HuH-7.5 (cell line): Measurements from ENCODE around the gene CPHXL2.

Source experiments
- DNase-seq: peaks from one replicate; pipeline ENCODE4 v3.0.0; 2011; ENCODE audit warnings: low spot score

CPHXL2 gene

GRCh38 chr16:75676909-75677308 is at the start of gene CPHXL2:
TSS of gene CPHXL2 (minus strand) at chr16:75677009. CDS start at chr16:75676999, 10 bp downstream.
- no peak for DNase-seq

GRCh38 chr16:75726390-75726789 is 49.6 kb upstream of the CPHXL2 start, which contains the start of gene CPHXL:
TSS of gene CPHXL (minus strand) at chr16:75726490. CDS start at chr16:75726442, 48 bp downstream.
- no peak for DNase-seq

- DNase-seq = no peak
Observed at GRCh38 chr16:75718452-75718851, 41.6 kb upstream of the CPHXL2 start.

- no peak for DNase-seq
Observed at GRCh38 chr16:75714661-75715060, 37.9 kb upstream of the CPHXL2 start.

- no peak for DNase-seq
Observed at GRCh38 chr16:75710344-75710743, 33.5 kb upstream of the CPHXL2 start.

- DNase-seq = no peak
Observed at GRCh38 chr16:75703306-75703705, 26.5 kb upstream of the CPHXL2 start.

- no peak for DNase-seq
Observed at GRCh38 chr16:75702242-75702641, 25.4 kb upstream of the CPHXL2 start.

GRCh38 chr16:75701361-75701760 is 24.6 kb upstream of the CPHXL2 start, which contains the start of gene DUXB:
TSS of gene DUXB (minus strand) at chr16:75701461. CDS start at chr16:75701418, 43 bp downstream.
- DNase-seq = no peak

- no peak for DNase-seq
Observed at GRCh38 chr16:75697571-75697970, 20.8 kb upstream of the CPHXL2 start.

- no peak for DNase-seq
Observed at GRCh38 chr16:75695708-75696107, 18.9 kb upstream of the CPHXL2 start.

GRCh38 chr16:75687361-75687760 is 10.6 kb upstream of the CPHXL2 start:
- no peak for DNase-seq

- DNase-seq = no peak
Observed at GRCh38 chr16:75682308-75682707, 5.5 kb upstream of the CPHXL2 start.

- DNase-seq = no peak
Observed at GRCh38 chr16:75679366-75679765, 2.6 kb upstream of the CPHXL2 start.

GRCh38 chr16:75667503-75667902 is 9.3 kb downstream of the CPHXL2 start:
- no peak for DNase-seq

GRCh38 chr16:75660726-75661302 is 16.0 kb downstream of the CPHXL2 start:
- DNase-seq = no peak

- DNase-seq = no peak
Observed at GRCh38 chr16:75660321-75660720, 16.5 kb downstream of the CPHXL2 start.

GRCh38 chr16:75658175-75658574 is 18.6 kb downstream of the CPHXL2 start:
- no peak for DNase-seq

GRCh38 chr16:75653922-75654321 is 22.9 kb downstream of the CPHXL2 start:
- DNase-seq = no peak

GRCh38 chr16:75648265-75649076 is 28.3 kb downstream of the CPHXL2 start:
- peak; percentile 54 for DNase-seq

- DNase-seq = peak; percentile 89
Observed at GRCh38 chr16:75647492-75648264, 29.1 kb downstream of the CPHXL2 start, which contains the start of the genes KARS1 and TERF2IP. TSS of gene KARS1 (minus strand) at chr16:75647665. CDS start at chr16:75647639, 26 bp downstream. TSS of gene TERF2IP (plus strand) at chr16:75647773. CDS start at chr16:75647883, 110 bp downstream.

GRCh38 chr16:75647112-75647491 is 29.7 kb downstream of the CPHXL2 start:
- DNase-seq = no peak

GRCh38 chr16:75644240-75645012 is 32.4 kb downstream of the CPHXL2 start:
- DNase-seq = no peak
